RWPE1 (cell line): ENCODE measurements around the gene MARF1.

ENCODE experiments used
- CTCF ChIA-PET: fragments of 350-600 bp; sonication (Branson Sonifier 250); formaldehyde crosslinking; extraction: SDS; loops from one replicate; lab custom pipeline; 2021; lab: Yijun Ruan, JAX
- POLR2A ChIA-PET: fragments of 400-600 bp; formaldehyde crosslinking; extraction: SDS; loops from one replicate; lab custom pipeline; 2020; ENCODE audit warnings: antibody characterized with exemption; ENCODE audit not compliant: low non-redundant PET; lab: Yijun Ruan, JAX
- DNase-seq: peaks from one replicate; pipeline ENCODE4 v3.0.0; 2012; ENCODE audit warnings: low spot score
- H3K27ac ChIP-seq: fragments of 450-650 bp; 2 replicates; pipeline ENCODE4 v1.5.1; 2017
- CTCF ChIP-seq: fragments of 450-650 bp; conservative IDR thresholded peaks from 2 replicates; pipeline ENCODE4 v1.5.1; 2017; ENCODE audit warnings: low read depth, mild to moderate bottlenecking

Gene MARF1

GRCh38 chr16:15602285-15603044 lies 40.5 kb downstream of the MARF1 start:
- no peak for DNase-seq
- ChIA-PET POLR2A (no interaction called here), CTCF (no interaction called here)
- H3K27ac ChIP-seq, result no peak overlapping the region
- no peak for TF ChIP-seq CTCF

GRCh38 chr16:15601212-15601879 lies 41.6 kb downstream of the MARF1 start:
- ChIA-PET POLR2A (no interaction called here), CTCF (no interaction called here)
- DNase-seq, result no peak
- no peak for TF ChIP-seq CTCF
- no peak overlapping the region for H3K27ac ChIP-seq

DNA sequence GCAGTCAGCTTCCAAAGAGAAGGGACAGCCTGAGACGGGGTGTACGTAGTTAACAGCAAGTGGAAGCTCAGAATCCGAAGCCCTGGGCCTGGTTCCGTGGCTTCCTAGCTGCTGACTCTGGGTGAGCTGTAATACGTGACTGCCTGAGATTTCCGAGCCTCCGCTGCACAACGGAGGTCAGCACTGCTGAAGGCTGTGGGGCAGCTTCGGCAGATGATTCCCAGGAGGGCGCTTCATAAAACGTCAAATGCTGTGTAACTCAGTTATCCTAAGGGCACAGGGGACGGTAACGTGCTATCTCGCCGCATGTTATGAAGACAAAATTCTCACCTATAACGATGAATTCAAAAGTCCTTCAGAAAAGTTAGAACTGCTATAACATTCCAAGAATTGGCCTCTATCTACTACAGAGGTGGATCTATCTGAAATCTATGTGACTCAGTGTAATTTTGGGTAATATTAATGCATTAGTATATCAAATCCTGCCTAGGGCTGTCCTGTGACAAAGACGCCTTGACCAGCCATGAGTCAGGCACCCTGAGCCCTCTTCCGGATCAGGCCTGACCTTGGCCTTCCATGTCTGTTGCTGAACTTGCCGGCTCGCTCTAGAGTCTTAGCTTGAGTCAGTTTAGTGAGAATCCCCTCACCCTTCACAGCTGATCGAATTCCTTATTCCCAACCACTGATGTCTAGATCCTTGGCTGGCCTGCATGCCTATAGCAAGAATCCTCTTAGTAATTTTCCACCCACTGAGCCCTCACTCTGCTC lies 43.5 kb downstream of the MARF1 start:
- H3K27ac ChIP-seq, result no peak overlapping the region
- POLR2A ChIA-PET, result no interaction called here
- no peak for DNase-seq
- CTCF ChIA-PET, result no interaction called here
- TF ChIP-seq CTCF, result no peak

- DNase-seq, result no peak
- ChIA-PET CTCF (no interaction called here), POLR2A (no interaction called here)
- no peak for TF ChIP-seq CTCF
- 0 out of 2 replicates have a peak overlapping the region, but pooled peaks have one; percentile 10 for H3K27ac ChIP-seq
Measured at GRCh38 chr16:15598648-15599190, 44.2 kb downstream of the MARF1 start.

DNA sequence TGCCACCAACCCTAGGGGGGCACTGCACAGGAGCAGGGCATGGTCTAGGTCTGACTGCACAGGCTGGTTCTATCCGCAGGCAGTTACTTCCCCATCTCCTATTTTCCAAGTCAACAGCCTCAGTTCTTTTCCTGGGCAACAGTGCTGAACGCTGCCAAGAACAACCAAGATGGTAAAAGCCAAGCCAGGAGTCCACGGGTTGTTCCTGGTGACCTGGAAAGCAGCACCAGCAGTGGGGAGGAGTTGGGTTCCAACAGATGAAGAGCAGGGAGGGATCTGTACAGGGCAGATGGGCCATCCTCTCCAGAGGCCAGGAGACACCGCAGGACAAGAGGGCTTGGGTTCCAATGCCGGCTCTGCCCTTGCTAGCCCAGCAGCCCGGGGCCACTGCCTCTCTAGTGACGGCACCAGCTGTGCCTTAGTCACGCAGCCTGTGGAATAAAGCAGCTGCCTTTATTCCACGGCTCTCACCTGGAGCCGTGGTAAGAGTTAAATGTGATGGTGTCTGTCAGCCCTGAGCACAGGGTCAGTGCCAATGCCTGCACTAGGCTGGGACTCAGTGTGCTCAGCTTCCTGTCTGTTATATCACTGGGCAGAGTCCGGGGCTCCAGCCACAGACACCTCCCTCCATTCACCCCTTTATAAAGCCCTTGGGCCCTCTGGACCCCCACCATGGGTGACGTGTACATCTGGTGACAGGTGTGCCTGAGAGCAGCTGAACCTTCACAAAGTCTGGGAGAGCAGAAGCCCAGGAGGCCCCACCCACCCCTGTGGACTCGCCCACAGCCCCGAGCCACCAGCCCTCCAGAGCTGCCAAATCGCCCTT lies 44.9 kb downstream of the MARF1 start:
- POLR2A ChIA-PET, result no interaction called here
- H3K27ac ChIP-seq, result peak overlapping the region; percentile 10; the same call in 1 of the 2 replicates
- no peak for TF ChIP-seq CTCF
- CTCF ChIA-PET, result no interaction called here
- no peak for DNase-seq
